Medulla oblongata (tissue), 1 donor: ENCODE data around the gene RAMP1.
"Not testable (repeated sequence)": the region's sequence is repeated elsewhere in the genome, so short reads cannot be mapped to it uniquely, and the experiment has no call there.

Source experiments
- DNase-seq: peaks from one replicate; pipeline ENCODE4 v3.0.0-alpha.2; 2015; ENCODE audit errors: extremely low spot score

The RAMP1 gene

DNA sequence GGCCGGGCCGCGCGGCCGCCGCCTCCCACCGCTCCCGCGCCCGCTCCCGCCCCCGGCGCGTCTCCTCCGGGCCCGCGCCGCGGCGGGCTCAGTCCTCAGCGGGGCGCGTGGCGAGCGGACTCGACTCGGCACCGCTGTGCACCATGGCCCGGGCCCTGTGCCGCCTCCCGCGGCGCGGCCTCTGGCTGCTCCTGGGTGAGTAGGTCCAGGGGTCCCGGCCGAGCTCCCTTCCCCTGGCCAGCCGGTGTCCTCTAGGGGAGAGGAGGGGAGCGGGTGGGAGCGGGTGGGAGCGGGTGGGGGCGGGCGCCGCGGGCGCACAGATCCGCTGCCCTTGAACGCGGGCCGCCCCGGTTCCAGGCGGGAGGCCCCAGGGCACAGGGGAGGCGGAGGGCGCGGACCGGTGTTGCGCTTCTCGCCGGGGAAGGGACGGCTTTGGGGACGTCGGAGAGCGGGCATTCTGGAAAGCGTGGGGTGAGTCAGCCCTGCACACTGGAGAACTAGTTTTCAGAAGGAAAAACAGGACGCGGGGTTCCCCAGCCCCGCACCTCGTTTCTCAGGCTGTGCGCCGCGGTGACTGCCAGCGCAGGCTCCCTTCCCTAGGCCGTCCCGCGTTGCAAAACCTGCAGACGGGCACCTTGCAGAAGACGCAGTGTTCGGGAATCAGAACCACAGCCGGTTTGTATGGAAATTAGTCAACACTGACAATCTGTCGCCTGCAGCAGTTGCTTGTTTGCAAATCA, at the start of gene RAMP1:
Gene RAMP1 (plus strand): TSS at position 91 of the 740 bp plus-strand sequence. CDS start 53 bp downstream, at position 144.
- peak; percentile 26 for DNase-seq

DNA sequence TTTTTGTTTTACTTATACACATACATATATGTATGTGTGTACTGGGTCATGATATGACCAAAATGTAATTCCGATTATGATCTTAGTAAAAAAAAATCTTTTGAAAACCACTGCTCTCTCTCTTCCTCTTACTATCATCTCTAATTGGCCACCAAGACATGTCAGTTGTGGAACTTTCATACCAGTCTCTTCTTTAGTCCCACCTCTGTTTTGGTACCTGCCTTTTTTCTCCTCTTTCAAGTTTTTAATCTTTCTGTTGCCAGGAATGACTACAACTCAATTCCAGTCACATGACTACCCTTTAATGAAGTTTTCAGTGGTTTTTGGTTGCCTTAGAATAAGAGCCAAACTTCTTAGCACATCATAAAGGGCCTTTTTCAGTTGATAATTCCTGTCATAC, 43.8 kb upstream of the RAMP1 start:
- DNase-seq: no peak

DNA sequence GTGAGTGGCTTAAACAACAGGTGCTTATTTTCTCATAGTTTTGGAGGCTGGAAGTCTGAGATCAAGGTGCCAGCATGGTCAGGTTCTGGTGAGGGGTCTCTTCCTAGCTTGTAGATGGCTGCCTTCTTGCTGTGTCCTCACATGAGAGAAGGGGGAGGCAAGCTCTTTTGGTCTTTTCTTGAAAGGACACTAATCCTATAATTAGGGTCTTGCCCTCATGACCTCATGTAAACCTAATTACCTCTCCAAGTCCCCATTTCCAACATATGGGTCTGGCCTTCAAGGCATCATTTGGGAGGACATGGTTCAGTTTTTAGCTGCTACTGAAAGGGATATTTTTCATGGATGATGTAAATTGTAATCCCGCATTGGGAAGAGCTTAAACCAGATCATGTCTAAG, 42.9 kb upstream of the RAMP1 start:
- no peak for DNase-seq

DNA sequence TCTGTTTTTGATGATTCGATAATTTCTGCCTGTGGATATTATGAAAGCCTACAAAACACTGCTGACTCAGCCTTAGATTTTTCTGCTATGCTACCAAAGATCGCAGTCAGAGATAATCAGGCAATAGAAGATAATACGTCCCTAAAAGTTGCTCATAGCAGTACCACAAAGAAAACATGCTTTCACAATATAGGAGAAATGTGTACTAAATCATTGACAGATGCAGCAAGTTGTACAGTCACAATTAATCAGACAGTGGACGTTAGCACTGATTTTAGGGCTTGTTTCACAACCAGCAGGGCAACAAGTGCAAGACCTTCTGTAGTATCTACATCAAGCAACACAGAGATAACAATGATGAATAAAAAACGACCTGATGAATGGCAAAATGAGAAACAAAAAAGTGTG, 41.4 kb upstream of the RAMP1 start:
- DNase-seq: no peak

DNA sequence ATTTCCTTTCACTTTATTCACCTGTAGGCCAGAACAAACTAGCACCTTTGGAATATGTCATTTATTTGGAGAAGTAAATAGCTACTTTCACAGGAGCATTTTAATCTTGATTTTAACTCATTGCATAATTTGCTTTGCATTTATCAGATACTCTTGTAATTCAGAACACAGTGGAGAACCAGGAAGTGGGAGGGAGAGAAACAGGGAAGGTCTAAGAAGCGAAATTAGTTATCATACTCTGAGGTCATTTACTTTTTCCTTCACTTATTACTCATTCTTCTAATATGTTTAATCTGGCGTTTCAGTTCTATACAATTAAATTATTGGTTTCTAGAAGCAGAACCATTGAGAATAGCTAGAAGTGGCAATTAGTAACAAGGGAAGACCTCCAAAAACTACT, 40.2 kb upstream of the RAMP1 start:
- no peak for DNase-seq

DNA sequence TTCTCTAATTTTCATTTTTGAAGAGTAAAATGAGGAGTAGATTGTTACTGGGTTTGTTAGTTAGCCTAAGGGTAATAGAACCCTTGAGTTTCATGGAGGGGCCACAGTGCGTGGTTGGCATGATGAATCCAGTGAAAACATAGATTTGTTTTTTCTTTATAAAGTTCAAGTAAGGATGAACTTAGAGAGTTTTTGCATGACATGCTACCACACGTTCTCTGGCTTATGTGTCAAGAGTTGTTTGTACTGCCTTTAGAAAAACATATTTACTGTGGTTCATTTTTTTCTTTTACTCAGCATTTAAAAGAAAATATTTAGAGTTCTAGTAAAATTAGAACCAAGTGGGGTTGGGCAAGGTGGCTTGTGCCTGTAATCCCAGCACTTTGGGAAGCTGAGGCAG, 39.0 kb upstream of the RAMP1 start:
- DNase-seq: no peak

DNA sequence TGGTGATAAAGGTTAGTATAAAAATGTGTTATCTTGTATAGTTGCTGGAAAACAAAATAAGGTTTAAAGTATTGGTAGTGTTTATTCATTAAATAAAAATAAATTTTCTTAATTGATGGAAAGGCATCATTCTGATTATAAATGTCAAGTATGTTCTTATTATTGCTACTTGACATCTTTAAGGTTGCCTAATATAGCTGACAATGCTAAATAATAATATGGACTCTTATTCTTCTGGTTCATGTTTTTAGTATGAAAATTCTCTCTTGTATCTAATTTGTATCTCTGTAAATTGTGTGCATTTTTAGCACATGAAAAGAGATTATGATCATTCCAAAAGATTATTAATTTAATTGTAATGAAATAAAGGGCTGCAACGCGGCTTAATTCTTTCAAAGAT, 35.9 kb upstream of the RAMP1 start:
- no peak for DNase-seq

DNA sequence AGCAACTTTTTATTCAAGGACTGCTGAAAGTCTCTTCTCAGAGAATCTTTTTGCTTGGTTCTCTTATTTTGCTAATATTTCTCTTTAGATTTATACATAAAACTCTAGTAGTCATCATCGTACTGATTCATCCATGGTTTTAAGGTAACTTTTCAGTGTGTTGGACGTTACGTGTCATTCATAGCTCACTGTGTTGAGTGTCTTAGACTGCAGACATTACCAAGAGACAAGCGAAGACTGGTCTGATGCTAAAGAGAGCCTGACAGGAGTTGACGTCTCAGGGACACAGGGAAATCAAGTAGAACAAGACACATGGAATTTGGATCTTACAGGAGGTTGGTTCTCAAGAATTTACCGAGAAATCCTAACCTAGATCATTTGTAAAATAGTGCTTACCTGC, 35.3 kb upstream of the RAMP1 start:
- DNase-seq: no peak

DNA sequence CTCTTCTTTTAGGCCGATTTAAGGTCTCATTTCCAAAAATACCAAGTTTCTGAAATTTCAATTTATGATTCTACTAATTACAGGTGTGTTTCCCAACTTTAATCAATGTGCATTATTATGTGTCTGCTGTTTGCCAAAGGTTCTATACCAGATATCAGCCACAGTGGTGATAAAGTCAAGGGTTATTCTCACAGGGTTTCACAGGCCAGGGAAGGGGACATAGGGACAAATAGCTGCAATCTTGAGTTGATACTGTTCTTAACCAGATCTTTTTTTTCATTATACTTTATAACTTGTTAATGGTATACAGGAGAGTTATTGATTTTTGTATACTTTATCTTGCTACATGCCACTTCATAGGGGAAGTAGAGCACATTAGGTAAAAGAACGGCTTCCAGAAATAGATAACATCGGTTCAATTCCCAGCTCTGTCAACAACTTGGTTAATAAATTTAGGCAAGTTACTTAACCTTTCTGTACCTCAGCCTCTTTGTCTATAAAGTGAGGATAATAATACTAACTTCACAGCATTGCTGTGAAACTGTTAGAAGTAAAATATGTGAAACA, 31.9 kb upstream of the RAMP1 start:
- DNase-seq: no peak

DNA sequence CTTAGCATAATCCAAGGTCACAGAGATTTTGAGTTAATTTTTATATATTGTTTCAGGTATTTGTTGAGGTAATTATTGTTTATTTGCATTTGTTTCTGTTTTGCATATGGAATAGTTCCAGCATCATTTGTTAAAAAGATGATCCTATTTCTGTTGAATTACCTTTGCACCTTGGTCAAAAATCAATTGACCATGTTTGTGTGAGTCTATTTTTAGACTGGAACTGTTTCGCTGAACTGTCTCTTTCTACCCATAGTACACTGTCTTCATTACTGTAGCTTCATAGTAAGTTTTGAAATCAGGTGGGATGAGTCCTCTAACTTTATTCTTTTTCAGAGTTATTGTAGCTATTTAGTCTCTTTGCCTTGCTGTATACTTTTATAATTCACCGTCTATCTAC, 28.9 kb upstream of the RAMP1 start:
- DNase-seq: no peak

DNA sequence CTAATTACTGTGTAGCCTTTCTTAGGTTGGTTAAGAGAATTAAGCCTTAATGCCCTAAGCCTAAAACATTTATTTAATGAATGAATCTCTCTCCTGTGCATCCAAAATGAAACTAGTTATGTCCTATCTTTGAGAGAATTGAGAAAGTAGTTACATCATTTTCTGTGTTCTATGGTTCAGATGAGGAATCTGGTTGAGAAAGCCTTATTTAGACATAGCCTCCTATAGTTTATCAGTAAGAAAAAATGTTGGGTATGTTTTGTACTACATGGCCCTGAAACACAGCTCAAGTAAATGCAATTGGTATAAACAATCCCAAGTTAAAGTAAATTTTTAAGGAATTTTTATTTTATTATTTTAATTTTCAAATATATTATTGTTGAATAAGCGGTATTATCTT, 25.9 kb upstream of the RAMP1 start:
- DNase-seq: no peak

DNA sequence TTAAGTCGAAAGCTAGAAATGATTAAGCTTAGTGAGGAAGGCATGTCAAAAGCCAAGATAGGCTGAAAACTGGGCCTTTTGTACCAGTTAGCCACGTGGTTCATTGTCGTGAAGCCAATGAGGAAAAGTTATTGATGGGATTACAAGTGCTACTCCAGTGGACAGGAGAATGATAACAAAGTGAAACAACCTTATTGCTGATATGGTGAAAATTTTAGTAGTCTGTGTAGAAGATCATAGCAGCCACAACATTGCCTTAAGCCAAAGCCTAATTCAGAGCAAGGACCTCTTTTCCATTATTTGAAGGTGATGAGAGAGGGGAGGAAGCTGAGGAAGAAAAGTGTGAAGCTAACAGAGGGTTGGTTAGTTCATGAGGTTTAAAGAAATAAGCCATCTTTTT, 24.1 kb upstream of the RAMP1 start:
- DNase-seq: no peak

DNA sequence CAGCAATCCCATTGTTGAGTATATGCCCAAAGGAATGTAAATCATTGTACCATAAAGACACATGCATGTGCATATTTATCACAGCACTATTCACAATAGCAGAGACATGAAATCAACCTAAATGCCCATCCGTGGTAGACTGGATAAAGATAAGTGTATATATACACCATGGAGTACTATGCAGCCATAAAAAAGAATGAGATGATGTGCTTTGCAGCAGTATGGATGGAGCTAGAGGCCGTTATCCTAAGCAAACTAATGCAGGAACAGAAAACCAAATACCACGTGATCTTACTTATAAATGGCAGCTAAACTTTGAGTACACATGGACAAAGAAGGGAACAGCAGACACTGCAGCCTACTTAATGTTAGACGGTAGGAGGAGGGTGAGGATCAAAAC, 18.4 kb upstream of the RAMP1 start:
- DNase-seq: no peak

DNA sequence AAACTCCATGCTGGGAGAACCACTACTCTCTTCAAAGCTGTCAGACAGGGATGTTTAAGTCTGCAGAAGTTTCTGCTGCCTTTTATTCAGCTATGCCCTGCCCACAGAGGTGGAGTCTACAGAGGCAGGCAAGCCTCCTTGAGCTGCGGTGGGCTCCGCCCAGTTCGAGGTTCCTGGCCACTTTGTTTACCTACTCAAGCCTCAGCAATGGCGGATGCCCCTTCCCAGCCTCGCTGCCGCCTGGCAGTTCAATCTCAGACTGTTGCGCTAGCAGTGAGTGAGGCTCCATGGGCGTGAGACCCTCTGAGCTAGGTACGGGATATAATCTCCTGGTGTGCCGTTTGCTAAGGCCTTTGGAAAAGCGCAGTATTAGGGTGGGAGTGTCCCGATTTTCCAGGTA, 10.5 kb upstream of the RAMP1 start:
- not testable (repeated sequence) for DNase-seq

DNA sequence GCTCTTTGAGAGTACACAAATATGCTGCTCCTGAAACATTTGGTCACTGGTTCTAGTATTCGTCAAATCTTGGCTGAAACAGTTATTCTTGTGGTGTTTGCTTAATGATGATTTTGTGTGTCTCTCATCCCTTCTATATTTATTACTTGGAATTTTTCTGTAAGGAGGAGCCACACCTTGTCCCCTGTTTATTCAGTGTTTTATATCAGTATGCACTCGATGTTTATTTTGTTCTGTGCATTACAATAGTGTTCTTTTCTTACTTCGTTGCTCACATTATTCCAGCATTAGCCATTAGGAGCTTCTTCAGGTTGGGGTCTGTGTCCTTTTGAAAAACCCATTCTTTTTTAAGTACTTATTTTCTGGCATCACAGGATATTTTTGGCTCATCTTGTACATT, 5.1 kb upstream of the RAMP1 start:
- DNase-seq: no peak

DNA sequence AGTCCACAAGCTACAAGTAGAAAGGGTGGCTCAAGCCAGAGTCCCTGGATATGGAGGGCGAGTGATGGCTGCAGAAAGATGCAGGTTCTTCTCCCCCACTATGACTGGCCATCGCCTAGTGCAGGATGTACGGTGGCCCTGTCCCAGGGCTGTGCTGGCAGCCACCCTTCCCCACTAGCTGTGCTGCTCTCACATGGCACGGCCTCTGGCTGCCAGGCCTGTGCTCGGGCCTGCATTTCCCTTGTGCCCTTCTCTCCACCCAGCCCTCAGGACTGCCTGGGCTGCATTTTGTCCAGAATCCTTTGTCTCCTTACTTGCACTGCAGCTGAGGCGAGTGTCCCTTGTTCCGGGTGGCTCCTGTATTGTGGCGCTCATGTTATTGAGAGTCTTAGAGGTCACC, 1.6 kb upstream of the RAMP1 start:
- DNase-seq: no peak

DNA sequence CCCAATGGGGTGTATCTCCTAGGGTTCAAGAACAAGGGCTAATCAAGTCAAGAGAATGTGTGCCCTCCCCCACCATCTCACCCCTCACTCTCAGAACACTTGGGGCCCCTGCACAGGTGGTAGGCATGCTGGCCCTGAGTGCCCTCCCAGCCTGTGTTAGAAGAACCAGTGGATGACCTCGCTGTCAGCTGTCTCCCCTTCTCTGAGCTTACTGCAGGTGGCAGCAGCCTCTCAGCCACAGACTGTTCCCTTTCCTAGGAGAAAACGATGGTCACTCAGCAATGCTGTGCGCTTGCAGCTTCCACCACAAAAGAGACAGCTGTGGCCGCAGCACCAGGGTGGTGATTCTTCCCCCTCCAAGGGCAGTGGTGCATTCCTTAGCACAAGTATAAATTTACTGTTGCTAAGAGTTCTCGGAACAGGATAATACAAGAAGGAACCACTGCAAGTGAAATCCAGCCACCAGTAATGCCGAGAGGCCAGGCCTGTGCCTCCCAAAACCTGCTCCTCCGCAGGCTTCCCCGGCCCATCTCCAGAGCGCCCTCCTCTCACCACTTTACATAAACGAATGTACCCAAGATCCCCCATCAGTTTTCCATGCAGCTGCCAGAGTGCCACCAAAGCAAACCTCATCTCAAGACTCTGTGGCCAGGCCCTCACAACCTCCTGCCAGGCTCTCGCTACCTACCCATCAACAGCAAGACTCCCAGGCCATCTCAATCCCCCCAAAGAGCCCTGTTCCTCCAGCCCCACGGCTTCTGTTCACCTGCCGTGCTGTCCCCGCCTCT, 935 bp upstream of the RAMP1 start:
- DNase-seq: peak; percentile 93

DNA sequence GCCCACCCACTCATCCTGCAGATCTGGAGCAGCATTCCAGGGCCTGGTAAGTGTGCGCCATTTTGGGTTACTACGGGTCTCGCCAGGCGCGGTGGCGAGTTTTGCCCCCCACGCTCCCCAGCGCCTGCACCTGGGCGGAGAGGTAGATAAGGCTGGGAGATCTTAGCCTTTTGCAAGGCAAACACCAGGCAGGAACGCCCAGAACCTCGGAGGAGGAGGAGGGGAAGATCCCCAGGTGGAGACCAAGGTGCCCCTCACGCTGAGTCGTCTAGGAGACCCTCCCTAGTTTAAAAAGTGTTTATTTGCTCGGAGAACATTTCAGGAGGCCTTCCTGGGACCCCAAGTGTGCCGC, 365 bp upstream of the RAMP1 start:
- DNase-seq: no peak

DNA sequence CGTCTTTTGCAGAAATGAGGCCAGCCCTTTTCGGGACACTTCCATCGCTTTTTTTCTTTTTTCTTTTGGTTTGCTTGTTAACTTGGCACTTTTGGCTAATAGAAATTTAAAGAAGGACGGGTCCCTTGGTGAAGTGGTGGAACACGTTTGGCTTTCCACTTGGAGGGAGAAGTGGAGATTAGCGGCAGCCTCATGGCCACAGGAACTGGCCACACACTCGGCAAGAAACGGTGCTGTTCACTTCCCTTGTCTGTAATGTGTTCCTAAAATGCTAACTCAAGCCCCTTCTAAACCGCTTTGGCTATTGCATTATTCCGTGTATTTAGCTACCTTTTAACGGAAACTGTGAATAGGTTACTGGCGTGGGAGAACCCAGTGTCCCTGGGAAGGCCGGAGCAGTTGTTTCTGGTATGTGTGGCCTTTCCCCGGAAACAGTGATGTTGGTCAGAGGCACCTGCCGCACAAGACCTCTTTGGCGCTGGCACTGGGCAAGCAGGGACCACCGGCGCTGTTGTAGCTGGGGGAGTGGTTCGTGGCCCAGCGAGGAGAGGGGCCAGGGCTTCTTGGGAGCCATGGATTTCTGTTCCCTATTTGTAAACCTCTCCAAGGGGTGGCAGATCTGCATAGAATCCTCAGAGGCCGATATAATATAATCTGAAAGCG, 981 bp downstream of the RAMP1 start:
- DNase-seq: peak; percentile 57

DNA sequence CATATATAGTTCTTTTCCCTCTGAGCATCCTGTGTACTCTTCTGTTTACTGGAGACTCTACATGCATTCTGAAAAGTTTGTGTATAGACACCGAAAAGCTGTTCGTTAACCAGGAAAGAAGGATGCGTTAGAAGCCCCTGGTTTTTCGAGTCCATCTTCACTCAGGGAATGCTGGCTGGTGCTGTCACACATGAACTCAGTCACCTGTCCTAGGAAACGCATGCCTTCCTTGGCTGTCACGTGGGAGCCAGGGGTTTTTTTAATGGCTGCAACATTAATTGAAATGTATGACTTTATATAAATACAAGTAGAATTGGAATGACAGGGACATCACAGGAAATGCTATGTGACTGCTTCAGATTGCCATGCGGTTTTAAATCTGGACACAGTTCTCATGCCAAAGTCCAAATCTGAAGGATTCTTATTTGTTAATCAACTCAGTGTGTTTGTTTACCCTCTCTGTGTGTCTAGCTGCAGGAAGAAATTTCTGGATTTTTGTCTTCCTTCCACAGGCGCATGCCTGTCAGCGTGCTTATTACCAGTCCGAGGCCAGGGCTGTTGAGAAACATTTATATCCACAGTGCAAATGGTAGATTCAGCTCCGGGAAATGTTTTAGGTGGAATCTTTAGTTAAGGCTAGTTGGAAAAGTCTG, 2.6 kb downstream of the RAMP1 start:
- no peak for DNase-seq

DNA sequence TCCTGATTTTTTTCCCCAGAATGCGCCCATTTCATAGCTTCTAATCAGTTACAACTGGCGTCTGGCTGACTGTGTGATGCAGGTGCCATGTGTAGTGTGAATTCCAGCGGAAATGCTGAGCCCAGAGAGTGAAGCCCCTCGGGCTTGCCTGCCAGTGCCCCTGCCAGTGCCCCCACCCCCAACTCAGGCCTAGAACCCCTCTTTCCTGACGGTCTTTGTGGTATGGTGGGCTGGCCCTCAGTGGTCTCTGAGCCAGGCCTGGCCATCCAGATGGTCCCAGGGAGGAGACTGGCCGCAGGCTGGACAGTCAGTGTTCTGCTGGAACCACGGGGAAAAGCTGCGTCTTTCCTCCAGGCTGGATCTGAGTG, 3.1 kb downstream of the RAMP1 start:
- DNase-seq: no peak

DNA sequence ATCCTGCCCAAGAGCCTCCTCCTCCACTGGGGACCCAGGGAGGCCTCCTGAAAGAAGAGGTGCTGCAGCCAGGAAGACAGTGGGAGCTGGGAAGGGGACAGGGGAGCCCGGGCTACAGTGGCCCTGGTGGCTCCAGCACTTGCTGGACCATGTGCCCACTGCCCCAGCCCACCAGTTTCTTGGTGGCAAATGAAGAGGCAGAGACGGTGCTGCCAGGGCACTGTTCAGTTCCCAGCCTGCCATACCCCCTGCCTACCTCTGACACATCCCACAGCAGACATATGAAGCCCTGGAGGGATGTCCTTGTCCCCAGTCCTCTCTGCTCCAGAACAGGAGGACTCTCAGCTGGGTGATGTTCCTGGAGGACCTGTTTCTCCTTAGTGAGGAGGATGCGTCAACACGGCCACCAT, 3.7 kb downstream of the RAMP1 start:
- no peak for DNase-seq
